HepG2 (cell line): Measurements from ENCODE around the gene DCTN4. TPM values are rescaled to one million over a fixed set of nuclear protein-coding genes. Genes with fewer than 3 reads are reported as not detected.

ENCODE experiments used
- CREM ChIP-seq, 2 experiments: sonication (generic) in 1 of 2; formaldehyde crosslinking in 1 of 2; IDR thresholded peaks; 2 replicates each; pipeline versions ENCODE4 v1.4.0 to v1.6.1; 2016 to 2020; ENCODE audit warnings: antibody characterized with exemption in 1 of 2, mild to moderate bottlenecking in 1 of 2, missing genetic modification reagents in 1 of 2
- ELK4 ChIP-seq: sonication (generic); formaldehyde crosslinking; IDR thresholded peaks from 2 replicates; pipeline ENCODE4 v1.9.0; 2021; ENCODE audit warnings: missing genetic modification reagents, borderline replicate concordance
- HNRNPL ChIP-seq: fragments of 200-400 bp; formaldehyde crosslinking; IDR thresholded peaks from 2 replicates; pipeline ENCODE4 v1.6.1; 2017; ENCODE audit warnings: mild to moderate bottlenecking, low read depth, low read length
- KDM4B ChIP-seq: sonication (generic); formaldehyde crosslinking; IDR thresholded peaks from 2 replicates; pipeline ENCODE4 v1.4.0; 2020; ENCODE audit warnings: missing genetic modification reagents
- MTA1 ChIP-seq: sonication (generic); formaldehyde crosslinking; IDR thresholded peaks from 2 replicates; pipeline ENCODE4 v1.4.0; 2020; ENCODE audit warnings: missing genetic modification reagents, mild to moderate bottlenecking, borderline replicate concordance
- MZF1 ChIP-seq: sonication (generic); formaldehyde crosslinking; IDR thresholded peaks from 2 replicates; pipeline ENCODE4 v1.8.1; 2023; ENCODE audit warnings: mild to moderate bottlenecking, missing genetic modification reagents, borderline replicate concordance
- NFRKB ChIP-seq: fragments of 450-650 bp; IDR thresholded peaks from 2 replicates; pipeline ENCODE4 v1.6.1; 2017
- NKX3-1 ChIP-seq: sonication (generic); formaldehyde crosslinking; IDR thresholded peaks from 2 replicates; pipeline ENCODE4 v1.5.0; 2020; ENCODE audit warnings: missing genetic modification reagents
- POLR2G ChIP-seq: fragments of 200-400 bp; formaldehyde crosslinking; IDR thresholded peaks from 2 replicates; pipeline ENCODE4 v1.6.1; 2018; ENCODE audit warnings: mild to moderate bottlenecking, low read depth, low read length, moderate library complexity
- PTBP1 ChIP-seq: fragments of 200-400 bp; formaldehyde crosslinking; IDR thresholded peaks from 2 replicates; pipeline ENCODE4 v1.6.1; 2018; ENCODE audit warnings: low read length, low read depth; ENCODE audit not compliant: poor library complexity, severe bottlenecking
- SOX6 ChIP-seq, 2 experiments: fragments of 450-650 bp in 1 of 2; sonication (generic) in 1 of 2; formaldehyde crosslinking in 1 of 2; IDR thresholded peaks; 2 replicates each; pipeline versions ENCODE4 v1.4.0 to v1.6.1; 2017 to 2020; ENCODE audit warnings: antibody characterized with exemption in 1 of 2, mild to moderate bottlenecking in 1 of 2, missing genetic modification reagents in 1 of 2
- TBL1XR1 ChIP-seq: fragments of 150-350 bp; IDR thresholded peaks from 2 replicates; pipeline ENCODE4 v1.6.1; 2014; ENCODE audit warnings: borderline replicate concordance, low read length; ENCODE audit not compliant: partially characterized antibody
- ZFAT ChIP-seq: sonication (generic); formaldehyde crosslinking; conservative IDR thresholded peaks from 2 replicates; pipeline ENCODE4 v1.8.1; 2023; ENCODE audit warnings: missing genetic modification reagents, inconsistent platforms
- ZFP36L2 ChIP-seq: sonication (generic); formaldehyde crosslinking; IDR thresholded peaks from 2 replicates; pipeline ENCODE4 v1.4.0; 2020; ENCODE audit warnings: missing genetic modification reagents
- ZNF276 ChIP-seq: sonication (generic); formaldehyde crosslinking; IDR thresholded peaks from 2 replicates; pipeline ENCODE4 v1.4.0; 2020; ENCODE audit warnings: mild to moderate bottlenecking, low read depth, missing genetic modification reagents
- ZNF337 ChIP-seq: sonication (generic); formaldehyde crosslinking; IDR thresholded peaks from 2 replicates; pipeline ENCODE4 v1.5.1; 2020; ENCODE audit warnings: missing genetic modification reagents, low read depth, mild to moderate bottlenecking, borderline replicate concordance
- ZNF558 ChIP-seq: sonication (generic); formaldehyde crosslinking; IDR thresholded peaks from 2 replicates; pipeline ENCODE4 v1.9.0; 2022; ENCODE audit warnings: mild to moderate bottlenecking, missing genetic modification reagents, borderline replicate concordance
- ZNF740 ChIP-seq: sonication (generic); formaldehyde crosslinking; IDR thresholded peaks from 2 replicates; pipeline ENCODE4 v1.4.0; 2020; ENCODE audit warnings: missing genetic modification reagents
- polyA plus RNA-seq, 8 experiments: library from polyadenylated mRNA; depleted of rRNA in 3 of 8; stranded (reverse) in 7 of 8; unstranded in 1 of 8; fragments of >200 nt; fragmentation: Illumina TruSeq in 4 of 8; extraction: Trizol in 4 of 8; gene quantifications; 2 replicates each; pipeline versions ENCODE4 v1.2.1 to v1.2.3, GENCODE V29; 2011 to 2016; ENCODE audit warnings: low read depth in 4 of 8, missing spikeins in 1 of 8, mixed read lengths in 1 of 8; ENCODE audit not compliant: insufficient read depth in 1 of 8
- total RNA-seq, 5 experiments: library from RNA; depleted of rRNA; stranded (reverse); fragments of >200 nt; fragmentation: Illumina TruSeq; extraction: Trizol; gene quantifications; 2 replicates each; pipeline ENCODE4 v1.2.3, GENCODE V29; 2016; ENCODE audit warnings: low read depth in 1 of 5
- TF ChIP-seq, protein P1 (sequence below): sonication (generic); formaldehyde crosslinking; IDR thresholded peaks from 2 replicates; pipeline ENCODE4 v1.4.0; 2020; ENCODE audit warnings: missing genetic modification reagents, borderline replicate concordance
- TF ChIP-seq, protein P2 (sequence below): sonication (generic); formaldehyde crosslinking; IDR thresholded peaks from 2 replicates; pipeline ENCODE4 v1.4.0; 2020; ENCODE audit warnings: mild to moderate bottlenecking, low read depth, missing genetic modification reagents
- TF ChIP-seq, protein P3 (sequence below): sonication (generic); formaldehyde crosslinking; IDR thresholded peaks from 2 replicates; pipeline ENCODE4 v1.4.0; 2020; ENCODE audit warnings: mild to moderate bottlenecking, missing genetic modification reagents

Gene DCTN4
- total and polyA plus RNA-seq, 2 of the 13 experiments (the other 11 are each of a cell fraction or from before 2014, with no cell fraction given) = 24.1 to 26.9 TPM

DNA sequence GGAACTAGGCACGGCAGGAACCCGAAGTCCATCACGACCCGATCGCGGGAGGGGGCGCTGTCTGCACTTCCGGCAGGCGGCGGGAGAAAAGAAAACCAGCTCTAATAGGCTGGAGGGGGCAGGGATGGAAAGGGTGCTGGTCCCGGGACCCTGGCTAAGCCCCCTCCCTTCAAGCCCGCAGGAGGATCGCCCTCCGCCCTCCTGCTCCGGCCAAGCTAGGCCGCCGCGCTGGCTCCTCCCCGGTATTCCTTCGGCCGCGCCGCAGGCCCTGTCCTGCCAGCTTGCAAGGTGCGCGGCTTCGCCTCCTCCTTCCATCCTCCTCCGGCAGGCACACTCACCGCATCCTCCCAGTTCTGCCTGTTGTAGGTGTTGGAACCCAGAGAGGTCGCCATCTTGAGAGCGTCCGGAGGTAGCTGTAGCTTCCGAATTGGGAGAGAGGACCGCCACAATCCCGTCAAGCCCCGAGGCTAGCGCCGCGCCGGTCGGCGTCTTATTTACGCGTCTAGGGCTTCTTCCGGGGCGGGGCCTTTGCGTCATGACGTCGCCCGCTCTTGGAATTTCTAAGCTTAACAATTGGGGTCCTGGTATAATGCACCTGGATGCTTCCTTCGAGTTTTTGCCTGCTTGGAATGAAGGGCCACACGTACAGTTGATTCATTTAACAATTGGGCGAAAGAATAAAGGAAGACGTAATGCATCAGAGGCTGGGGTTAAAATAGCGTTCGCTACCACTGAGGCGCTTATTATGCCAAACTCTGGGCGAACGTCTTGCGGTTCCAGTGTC lies 58.0 kb downstream of the DCTN4 start, which contains the start of gene RBM22 (continued):
- TF ChIP-seq, protein P1, sequence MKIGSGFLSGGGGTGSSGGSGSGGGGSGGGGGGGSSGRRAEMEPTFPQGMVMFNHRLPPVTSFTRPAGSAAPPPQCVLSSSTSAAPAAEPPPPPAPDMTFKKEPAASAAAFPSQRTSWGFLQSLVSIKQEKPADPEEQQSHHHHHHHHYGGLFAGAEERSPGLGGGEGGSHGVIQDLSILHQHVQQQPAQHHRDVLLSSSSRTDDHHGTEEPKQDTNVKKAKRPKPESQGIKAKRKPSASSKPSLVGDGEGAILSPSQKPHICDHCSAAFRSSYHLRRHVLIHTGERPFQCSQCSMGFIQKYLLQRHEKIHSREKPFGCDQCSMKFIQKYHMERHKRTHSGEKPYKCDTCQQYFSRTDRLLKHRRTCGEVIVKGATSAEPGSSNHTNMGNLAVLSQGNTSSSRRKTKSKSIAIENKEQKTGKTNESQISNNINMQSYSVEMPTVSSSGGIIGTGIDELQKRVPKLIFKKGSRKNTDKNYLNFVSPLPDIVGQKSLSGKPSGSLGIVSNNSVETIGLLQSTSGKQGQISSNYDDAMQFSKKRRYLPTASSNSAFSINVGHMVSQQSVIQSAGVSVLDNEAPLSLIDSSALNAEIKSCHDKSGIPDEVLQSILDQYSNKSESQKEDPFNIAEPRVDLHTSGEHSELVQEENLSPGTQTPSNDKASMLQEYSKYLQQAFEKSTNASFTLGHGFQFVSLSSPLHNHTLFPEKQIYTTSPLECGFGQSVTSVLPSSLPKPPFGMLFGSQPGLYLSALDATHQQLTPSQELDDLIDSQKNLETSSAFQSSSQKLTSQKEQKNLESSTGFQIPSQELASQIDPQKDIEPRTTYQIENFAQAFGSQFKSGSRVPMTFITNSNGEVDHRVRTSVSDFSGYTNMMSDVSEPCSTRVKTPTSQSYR (CRISPR knock-in tag) = no peak
- TF ChIP-seq MZF1 (CRISPR knock-in tag) = no peak
- no peak for TF ChIP-seq ZFP36L2 (CRISPR knock-in tag)
- TF ChIP-seq PTBP1 = peak; percentile 74
- TF ChIP-seq ZNF558 (CRISPR knock-in tag) = no peak; the same call in 1 of the 2 replicates
- TF ChIP-seq ZFAT = no peak
- TF ChIP-seq, protein P2, sequence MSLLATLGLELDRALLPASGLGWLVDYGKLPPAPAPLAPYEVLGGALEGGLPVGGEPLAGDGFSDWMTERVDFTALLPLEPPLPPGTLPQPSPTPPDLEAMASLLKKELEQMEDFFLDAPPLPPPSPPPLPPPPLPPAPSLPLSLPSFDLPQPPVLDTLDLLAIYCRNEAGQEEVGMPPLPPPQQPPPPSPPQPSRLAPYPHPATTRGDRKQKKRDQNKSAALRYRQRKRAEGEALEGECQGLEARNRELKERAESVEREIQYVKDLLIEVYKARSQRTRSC (CRISPR knock-in tag) = no peak
- peak; percentile 46; the same call in 1 of the 2 replicates for TF ChIP-seq ELK4 (CRISPR knock-in tag)
- TF ChIP-seq TBL1XR1 = no peak
- TF ChIP-seq ZNF276 = no peak
- TF ChIP-seq NFRKB = no peak
- no peak for TF ChIP-seq SOX6 (IDR thresholded peaks at IDR 0.05)
- TF ChIP-seq SOX6 (CRISPR knock-in tag; IDR thresholded peaks at IDR 0.05) = peak; percentile 52
- TF ChIP-seq ZNF740 (CRISPR knock-in tag) = no peak
- peak; percentile 38; the same call in 1 of the 2 replicates for TF ChIP-seq MTA1 (CRISPR knock-in tag)
- TF ChIP-seq HNRNPL = no peak
- peak; percentile 94 for TF ChIP-seq POLR2G
- no peak for TF ChIP-seq ZNF337 (CRISPR knock-in tag)
- 0 out of 2 replicates have a peak, but pooled peaks have one; percentile 37 for TF ChIP-seq NKX3-1 (CRISPR knock-in tag)
- TF ChIP-seq KDM4B (CRISPR knock-in tag) = 0 out of 2 replicates have a peak, but pooled peaks have one; percentile 11
- TF ChIP-seq CREM (IDR thresholded peaks at IDR 0.05) = peak; percentile 98
- no peak for TF ChIP-seq CREM (CRISPR knock-in tag; IDR thresholded peaks at IDR 0.05)
- TF ChIP-seq, protein P3, sequence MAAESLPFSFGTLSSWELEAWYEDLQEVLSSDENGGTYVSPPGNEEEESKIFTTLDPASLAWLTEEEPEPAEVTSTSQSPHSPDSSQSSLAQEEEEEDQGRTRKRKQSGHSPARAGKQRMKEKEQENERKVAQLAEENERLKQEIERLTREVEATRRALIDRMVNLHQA = no peak
